ENCODE data around the gene LCE6A. TPM values are rescaled to one million over a fixed set of nuclear protein-coding genes. Genes with fewer than 3 reads are reported as not detected.

Gene LCE6A
- polyA plus RNA-seq (2011; rRNA removed) (not detected in 2 replicates), polyA minus RNA-seq (2011; rRNA and poly(A)+ RNA removed) (not detected in 2 replicates)

GRCh38 chr1:152842556-152842955, at the start of gene LCE6A:
Gene LCE6A (plus strand): TSS chr1:152842856. CDS start chr1:152843521, 665 bp downstream.
- DNase-seq (ENCODE audit: low read depth): no peak
- ChIA-PET CTCF (interaction anchor here (2.3 kb wide), 1 partner anchor 84 kb away, joined by 7 read pairs; no protein-coding TSS in a partner anchor), POLR2A (no interaction called here)
- Histone ChIP-seq H3K36me3 (ENCODE audit: control insufficient read depth, insufficient read depth, low read length) (no peaks in the 10 kb centered on the region), H3K4me3 (ENCODE audit: low read depth, low read length) (no peak within 1 kb of the TSS), H3K27me3 (ENCODE audit: control insufficient read depth, insufficient read depth, low read length) (no peaks in the 10 kb centered on the region)
- TF ChIP-seq CTCF (IDR thresholded peaks at IDR 0.05; ENCODE audit: insufficient read depth, low read depth, low read length): no peak

GRCh38 chr1:152795686-152796085, 47.0 kb upstream of the LCE6A start:
- ChIA-PET CTCF (interaction anchor here (0.8 kb wide), 1 partner anchor 17 kb away, joined by 3 read pairs; no protein-coding TSS in a partner anchor), POLR2A (no interaction called here)

DNA sequence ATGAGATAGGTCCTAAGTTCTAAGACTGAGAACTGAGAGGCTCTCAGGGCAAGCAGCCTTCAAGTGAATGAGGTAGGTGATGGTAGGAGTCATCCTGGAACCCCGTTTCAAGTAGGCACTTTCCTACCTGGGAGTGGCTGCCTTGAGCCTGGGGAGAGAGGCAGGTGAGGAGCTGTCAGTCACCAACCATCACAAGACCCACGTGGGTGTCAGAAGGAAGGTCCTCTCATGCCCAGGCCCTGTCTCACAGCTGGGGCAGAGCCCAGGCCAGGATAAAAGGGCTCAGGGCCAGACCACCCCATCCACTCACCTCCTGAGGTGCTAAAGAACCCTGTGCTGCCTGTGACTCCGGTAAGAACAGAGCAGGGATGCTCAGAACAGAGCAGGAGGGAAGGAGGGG, 46.2 kb upstream of the LCE6A start, which contains the start of gene LCE1D:
Gene LCE1D (plus strand): TSS at position 301 of the 400 bp plus-strand sequence. CDS start 1,074 bp downstream, outside the sequence.
- CTCF ChIA-PET: interaction anchor here (0.6 to 0.8 kb wide), 2 partner anchors 18 to 143 kb away, joined by 3 read pairs; no protein-coding TSS in a partner anchor
- no peak for DNase-seq (ENCODE audit: low read depth)

More at GRCh38 chr1:152795686-152796085, 47.0 kb upstream of the LCE6A start:
- TF ChIP-seq CTCF (IDR thresholded peaks at IDR 0.05; ENCODE audit: insufficient read depth, low read depth, low read length): no peak
- no peaks in the 10 kb centered on the region for H3K36me3 ChIP-seq (ENCODE audit: control insufficient read depth, insufficient read depth, low read length)
- no peaks in the 10 kb centered on the region for H3K27me3 ChIP-seq (ENCODE audit: control insufficient read depth, insufficient read depth, low read length)
- DNase-seq (ENCODE audit: low read depth): no peak
- H3K4me3 ChIP-seq (ENCODE audit: low read depth, low read length): no peak overlapping the region

DNA sequence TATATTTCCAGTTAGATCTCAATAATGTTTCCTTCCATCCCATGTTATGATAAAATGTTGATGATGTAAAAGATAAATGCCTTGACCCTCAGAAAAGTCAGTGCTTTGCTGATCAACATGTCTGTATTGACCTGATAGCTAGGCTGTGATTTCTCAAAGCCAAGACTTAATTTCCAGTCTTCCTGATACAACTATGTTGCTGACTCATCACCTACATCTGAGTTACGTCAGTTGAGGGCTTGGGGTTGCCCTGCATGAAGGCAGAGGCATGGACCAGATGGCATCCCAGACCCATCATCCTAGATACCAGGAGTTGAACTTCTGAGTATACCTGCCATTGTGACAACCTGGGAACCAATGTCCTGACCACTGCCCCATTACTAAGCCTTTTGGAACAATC, 41.3 kb upstream of the LCE6A start:
- no peak for DNase-seq (ENCODE audit: low read depth)
- CTCF ChIA-PET: no interaction called here

More for the DNA sequence above, 46.2 kb upstream of the LCE6A start, which contains the start of gene LCE1D:
- TF ChIP-seq CTCF (IDR thresholded peaks at IDR 0.05; ENCODE audit: insufficient read depth, low read depth, low read length): no peak
- Histone ChIP-seq H3K4me3 (ENCODE audit: low read depth, low read length) (no peak within 1 kb of the TSS), H3K36me3 (ENCODE audit: control insufficient read depth, insufficient read depth, low read length) (no peaks in the 10 kb centered on the region), H3K27me3 (ENCODE audit: control insufficient read depth, insufficient read depth, low read length) (no peaks in the 10 kb centered on the region)
- POLR2A ChIA-PET: no interaction called here

GRCh38 chr1:152806576-152806975, 36.1 kb upstream of the LCE6A start, which contains the start of gene LCE1C:
Gene LCE1C (minus strand): TSS chr1:152806651. CDS start chr1:152805478, 1,173 bp downstream.
- Histone ChIP-seq H3K36me3 (ENCODE audit: control insufficient read depth, insufficient read depth, low read length) (no peaks in the 10 kb centered on the region), H3K27me3 (ENCODE audit: control insufficient read depth, insufficient read depth, low read length) (no peaks in the 10 kb centered on the region), H3K4me3 (ENCODE audit: low read depth, low read length) (no peak within 1 kb of the TSS)
- TF ChIP-seq CTCF (IDR thresholded peaks at IDR 0.05; ENCODE audit: insufficient read depth, low read depth, low read length): no peak
- ChIA-PET CTCF (interaction anchor here (0.7 kb wide), 1 partner anchor 152 kb away, joined by 3 read pairs; no protein-coding TSS in a partner anchor), POLR2A (no interaction called here)
- no peak for DNase-seq (ENCODE audit: low read depth)

More for the DNA sequence above, 41.3 kb upstream of the LCE6A start:
- no peak overlapping the region for H3K4me3 ChIP-seq (ENCODE audit: low read depth, low read length)
- H3K36me3 ChIP-seq (ENCODE audit: control insufficient read depth, insufficient read depth, low read length): no peaks in the 10 kb centered on the region
- TF ChIP-seq CTCF (IDR thresholded peaks at IDR 0.05; ENCODE audit: insufficient read depth, low read depth, low read length): no peak
- no peaks in the 10 kb centered on the region for H3K27me3 ChIP-seq (ENCODE audit: control insufficient read depth, insufficient read depth, low read length)
- POLR2A ChIA-PET: no interaction called here
